ENCODE measurements around the gene UGGT2. TPM values are rescaled to one million over a fixed set of nuclear protein-coding genes. Genes with fewer than 3 reads are reported as not detected.

UGGT2 gene
- total and polyA plus RNA-seq, 2 of the 13 experiments (the other 11 are each of a cell fraction or from before 2014, with no cell fraction given), result 13.2 to 27.1 TPM

GRCh38 chr13:95970878-95971277 lies 82.3 kb downstream of the UGGT2 start:
- H4K20me1 ChIP-seq (ENCODE audit: insufficient read depth, low read length), result no peaks in the 10 kb centered on the region
- no peak for DNase-seq (ENCODE audit: low spot score)
- H3K36me3 ChIP-seq (replicated peaks in 1 of 2; ENCODE audit: control insufficient read depth in 1 of 2, insufficient read depth in 2 of 2, low read length in 2 of 2), result 0 out of 5 replicates have a peak, but pooled peaks cover 0 to 2% of the 10 kb centered on the region in 2 experiments
- intact Hi-C loops (cut with micrococcal nuclease; ENCODE audit: unreplicated experiment), result no loop called here
- H3K4me1 ChIP-seq (ENCODE audit: insufficient read depth, low read length), result peaks cover 9% of the 10 kb centered on the region
- no peak overlapping the region for H3K4me2 ChIP-seq (ENCODE audit: low read depth, low read length)
- no peak overlapping the region for H3K9ac ChIP-seq (ENCODE audit: insufficient read depth, low read depth, low read length)
- no peaks in the 10 kb centered on the region; a peak in 1 of 5 replicates for H3K27me3 ChIP-seq (ENCODE audit: control insufficient read depth in 1 of 2, insufficient read depth in 2 of 2, low read length in 2 of 2)
- 93% methylated on average over 2 of the region's 2 CpGs for WGBS (ENCODE audit: low lambda C conversion rate)
- H2AFZ ChIP-seq (ENCODE audit: low read length), result no peak overlapping the region
- H3K79me2 ChIP-seq (ENCODE audit: insufficient read depth, low read length), result no peaks in the 10 kb centered on the region
- no peak for ATAC-seq
- in situ Hi-C loops (cut with HindIII; ENCODE audit: extremely low pct_ligation_motif_present, low pct_unique_long_range_greater_than_20kb), result no loop called here
- CTCF ChIA-PET (ENCODE audit: low intra/inter-chr PET ratio, low total read pairs), result no interaction called here
- no peak for FAIRE-seq
- no peaks in the 10 kb centered on the region for H3K9me3 ChIP-seq (ENCODE audit: low read length)
- no TSS peak for BruUV-seq (replicated peaks)
- no peak overlapping the region for H3K4me3 ChIP-seq (replicated peaks in 1 of 3; ENCODE audit: insufficient read depth in 1 of 3, low read depth in 2 of 3, low read length in 3 of 3)
- H3K27ac ChIP-seq (ENCODE audit: extremely low read length, insufficient read depth, low read length), result no peak overlapping the region
- POLR2A ChIA-PET, result no interaction called here
- no peak for TF ChIP-seq SMYD3 (CRISPR knock-in tag; IDR thresholded peaks at IDR 0.05)
- no peak for TF ChIP-seq FOXM1 (CRISPR knock-in tag; IDR thresholded peaks at IDR 0.05)
- no peak for TF ChIP-seq TRIM24 (CRISPR knock-in tag; IDR thresholded peaks at IDR 0.05)
- no peak for TF ChIP-seq ZSCAN29 (CRISPR knock-in tag; conservative IDR thresholded peaks at IDR 0.05)
- TF ChIP-seq HMGA1 (CRISPR knock-in tag; conservative IDR thresholded peaks at IDR 0.05), result no peak
- no peak for TF ChIP-seq E2F1 (CRISPR knock-in tag; IDR thresholded peaks at IDR 0.05)
- TF ChIP-seq ZNF329 (CRISPR knock-in tag; IDR thresholded peaks at IDR 0.05; ENCODE audit: low read depth), result no peak
- TF ChIP-seq DRAP1 (CRISPR knock-in tag; IDR thresholded peaks at IDR 0.05), result no peak
- TF ChIP-seq SAP130 (CRISPR knock-in tag; IDR thresholded peaks at IDR 0.05; ENCODE audit: low read depth), result no peak
- TF ChIP-seq SALL2 (CRISPR knock-in tag; IDR thresholded peaks at IDR 0.05), result no peak
- TF ChIP-seq TFE3 (CRISPR knock-in tag; IDR thresholded peaks at IDR 0.05), result no peak
- TF ChIP-seq EHMT2 (IDR thresholded peaks at IDR 0.05; ENCODE audit: borderline replicate concordance, low read depth, low read length), result no peak
- TF ChIP-seq, protein P1, sequence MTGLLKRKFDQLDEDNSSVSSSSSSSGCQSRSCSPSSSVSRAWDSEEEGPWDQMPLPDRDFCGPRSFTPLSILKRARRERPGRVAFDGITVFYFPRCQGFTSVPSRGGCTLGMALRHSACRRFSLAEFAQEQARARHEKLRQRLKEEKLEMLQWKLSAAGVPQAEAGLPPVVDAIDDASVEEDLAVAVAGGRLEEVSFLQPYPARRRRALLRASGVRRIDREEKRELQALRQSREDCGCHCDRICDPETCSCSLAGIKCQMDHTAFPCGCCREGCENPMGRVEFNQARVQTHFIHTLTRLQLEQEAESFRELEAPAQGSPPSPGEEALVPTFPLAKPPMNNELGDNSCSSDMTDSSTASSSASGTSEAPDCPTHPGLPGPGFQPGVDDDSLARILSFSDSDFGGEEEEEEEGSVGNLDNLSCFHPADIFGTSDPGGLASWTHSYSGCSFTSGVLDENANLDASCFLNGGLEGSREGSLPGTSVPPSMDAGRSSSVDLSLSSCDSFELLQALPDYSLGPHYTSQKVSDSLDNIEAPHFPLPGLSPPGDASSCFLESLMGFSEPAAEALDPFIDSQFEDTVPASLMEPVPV (CRISPR knock-in tag; IDR thresholded peaks at IDR 0.05), result no peak
- no peak for TF ChIP-seq ZNF101 (CRISPR knock-in tag; IDR thresholded peaks at IDR 0.05; ENCODE audit: borderline replicate concordance, low read depth)
- TF ChIP-seq SMAD1 (CRISPR knock-in tag; IDR thresholded peaks at IDR 0.05; ENCODE audit: borderline replicate concordance, low read depth), result no peak
- TF ChIP-seq GRHL1 (CRISPR knock-in tag; conservative IDR thresholded peaks at IDR 0.05), result no peak
- TF ChIP-seq, protein P2, sequence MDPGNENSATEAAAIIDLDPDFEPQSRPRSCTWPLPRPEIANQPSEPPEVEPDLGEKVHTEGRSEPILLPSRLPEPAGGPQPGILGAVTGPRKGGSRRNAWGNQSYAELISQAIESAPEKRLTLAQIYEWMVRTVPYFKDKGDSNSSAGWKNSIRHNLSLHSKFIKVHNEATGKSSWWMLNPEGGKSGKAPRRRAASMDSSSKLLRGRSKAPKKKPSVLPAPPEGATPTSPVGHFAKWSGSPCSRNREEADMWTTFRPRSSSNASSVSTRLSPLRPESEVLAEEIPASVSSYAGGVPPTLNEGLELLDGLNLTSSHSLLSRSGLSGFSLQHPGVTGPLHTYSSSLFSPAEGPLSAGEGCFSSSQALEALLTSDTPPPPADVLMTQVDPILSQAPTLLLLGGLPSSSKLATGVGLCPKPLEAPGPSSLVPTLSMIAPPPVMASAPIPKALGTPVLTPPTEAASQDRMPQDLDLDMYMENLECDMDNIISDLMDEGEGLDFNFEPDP (CRISPR knock-in tag; conservative IDR thresholded peaks at IDR 0.05), result no peak
